NB4 (cell line): ENCODE data around the gene GBF1.

Source experiments
- MAX ChIP-seq: IDR thresholded peaks from 2 replicates; pipeline ENCODE4 v1.6.1; 2011; ENCODE audit warnings: low read depth, low read length
- POLR2A ChIP-seq: IDR thresholded peaks from 2 replicates; pipeline ENCODE4 v1.6.1; 2011; ENCODE audit warnings: mild to moderate bottlenecking; ENCODE audit not compliant: insufficient read length; ENCODE audit errors: extremely low read depth
- TF ChIP-seq, protein P1 (sequence below): IDR thresholded peaks from one replicate; pipeline ENCODE4 v1.5.1; 2012; ENCODE audit warnings: low read depth, low read length

DNA sequence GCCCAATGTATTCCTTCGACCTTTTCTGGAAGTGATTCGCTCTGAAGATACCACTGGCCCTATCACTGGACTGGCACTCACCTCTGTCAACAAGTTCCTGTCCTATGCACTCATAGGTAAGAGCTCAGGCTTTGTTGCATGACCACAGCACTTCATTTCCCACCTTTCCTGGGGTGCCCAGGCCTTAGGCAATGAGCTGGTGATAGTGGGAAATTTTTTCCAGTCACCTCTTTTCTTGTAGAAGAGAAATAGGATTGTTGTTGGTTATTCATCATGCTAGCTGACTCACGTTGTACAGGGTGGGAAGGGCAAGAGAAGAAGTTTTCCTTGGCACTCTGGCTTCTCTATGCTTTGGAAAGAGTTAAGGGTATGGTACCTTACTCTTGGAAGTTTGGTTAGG lies 98.7 kb downstream of the GBF1 start:
- TF ChIP-seq, protein P1, sequence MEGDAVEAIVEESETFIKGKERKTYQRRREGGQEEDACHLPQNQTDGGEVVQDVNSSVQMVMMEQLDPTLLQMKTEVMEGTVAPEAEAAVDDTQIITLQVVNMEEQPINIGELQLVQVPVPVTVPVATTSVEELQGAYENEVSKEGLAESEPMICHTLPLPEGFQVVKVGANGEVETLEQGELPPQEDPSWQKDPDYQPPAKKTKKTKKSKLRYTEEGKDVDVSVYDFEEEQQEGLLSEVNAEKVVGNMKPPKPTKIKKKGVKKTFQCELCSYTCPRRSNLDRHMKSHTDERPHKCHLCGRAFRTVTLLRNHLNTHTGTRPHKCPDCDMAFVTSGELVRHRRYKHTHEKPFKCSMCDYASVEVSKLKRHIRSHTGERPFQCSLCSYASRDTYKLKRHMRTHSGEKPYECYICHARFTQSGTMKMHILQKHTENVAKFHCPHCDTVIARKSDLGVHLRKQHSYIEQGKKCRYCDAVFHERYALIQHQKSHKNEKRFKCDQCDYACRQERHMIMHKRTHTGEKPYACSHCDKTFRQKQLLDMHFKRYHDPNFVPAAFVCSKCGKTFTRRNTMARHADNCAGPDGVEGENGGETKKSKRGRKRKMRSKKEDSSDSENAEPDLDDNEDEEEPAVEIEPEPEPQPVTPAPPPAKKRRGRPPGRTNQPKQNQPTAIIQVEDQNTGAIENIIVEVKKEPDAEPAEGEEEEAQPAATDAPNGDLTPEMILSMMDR, result no peak
- TF ChIP-seq POLR2A (no peak), MAX (no peak)
